HEK293T (cell line): Measurements from ENCODE around the gene SYNJ2BP.
A peak's percentile ranks its signal among the peaks of the same experiment; 100 is the strongest.

Source experiments
- CTCF ChIA-PET: fragments of 350-600 bp; formaldehyde crosslinking; extraction: SDS; loops from one replicate; lab custom pipeline; 2021; ENCODE audit warnings: antibody characterized with exemption, inconsistent platforms; lab: Yijun Ruan, JAX
- POLR2A ChIA-PET: fragments of 350-600 bp; formaldehyde crosslinking; extraction: SDS; loops from one replicate; lab custom pipeline; 2020; ENCODE audit warnings: antibody characterized with exemption, inconsistent platforms; lab: Yijun Ruan, JAX
- DNase-seq: peaks from one replicate; pipeline ENCODE4 v3.0.0; 2012; ENCODE audit warnings: mixed read lengths; ENCODE audit errors: extremely low spot score
- ARNT ChIP-seq: fragments of 450-650 bp; IDR thresholded peaks from 2 replicates; pipeline ENCODE4 v1.6.1; 2017; ENCODE audit warnings: mild to moderate bottlenecking
- BHLHE40 ChIP-seq: fragments of 450-650 bp; IDR thresholded peaks from 2 replicates; pipeline ENCODE4 v1.6.1; 2016; ENCODE audit warnings: mild to moderate bottlenecking, moderate library complexity, borderline replicate concordance
- CTBP1 ChIP-seq: fragments of 450-650 bp; IDR thresholded peaks from 2 replicates; pipeline ENCODE4 v1.6.1; 2016; ENCODE audit warnings: borderline replicate concordance
- ELF4 ChIP-seq: fragments of 450-650 bp; IDR thresholded peaks from 2 replicates; pipeline ENCODE4 v1.6.1; 2017; ENCODE audit warnings: antibody characterized with exemption
- FOXA1 ChIP-seq: fragments of 450-650 bp; IDR thresholded peaks from 2 replicates; pipeline ENCODE4 v1.6.1; 2016; ENCODE audit warnings: mild to moderate bottlenecking
- FOXK2 ChIP-seq: fragments of 450-650 bp; IDR thresholded peaks from 2 replicates; pipeline ENCODE4 v1.6.1; 2016; ENCODE audit warnings: mild to moderate bottlenecking
- FOXM1 ChIP-seq: fragments of 450-650 bp; IDR thresholded peaks from 2 replicates; pipeline ENCODE4 v1.6.1; 2017; ENCODE audit warnings: mild to moderate bottlenecking, borderline replicate concordance
- HDGF ChIP-seq: fragments of 450-650 bp; IDR thresholded peaks from 2 replicates; pipeline ENCODE4 v1.6.1; 2017; ENCODE audit warnings: antibody characterized with exemption, borderline replicate concordance
- L3MBTL2 ChIP-seq: fragments of 450-650 bp; conservative IDR thresholded peaks from 2 replicates; pipeline ENCODE4 v1.6.1; 2016; ENCODE audit warnings: mild to moderate bottlenecking
- LEF1 ChIP-seq: fragments of 450-650 bp; IDR thresholded peaks from 2 replicates; pipeline ENCODE4 v1.6.1; 2017; ENCODE audit warnings: mild to moderate bottlenecking, borderline replicate concordance
- NFRKB ChIP-seq: fragments of 450-650 bp; IDR thresholded peaks from 2 replicates; pipeline ENCODE4 v1.6.1; 2016; ENCODE audit warnings: mild to moderate bottlenecking, moderate library complexity
- SP1 ChIP-seq: fragments of 450-650 bp; IDR thresholded peaks from 2 replicates; pipeline ENCODE4 v1.6.1; 2017
- SUZ12 ChIP-seq: fragments of 450-650 bp; IDR thresholded peaks from 2 replicates; pipeline ENCODE4 v1.6.1; 2016; ENCODE audit warnings: mild to moderate bottlenecking
- TARDBP ChIP-seq: fragments of 450-650 bp; IDR thresholded peaks from 2 replicates; pipeline ENCODE4 v1.6.1; 2016
- ZNF384 ChIP-seq: fragments of 450-650 bp; IDR thresholded peaks from 2 replicates; pipeline ENCODE4 v1.6.1; 2016
- TF ChIP-seq, protein P1 (sequence below): fragments of 450-650 bp; IDR thresholded peaks from 2 replicates; pipeline ENCODE4 v1.6.1; 2016

SYNJ2BP gene, protein sequence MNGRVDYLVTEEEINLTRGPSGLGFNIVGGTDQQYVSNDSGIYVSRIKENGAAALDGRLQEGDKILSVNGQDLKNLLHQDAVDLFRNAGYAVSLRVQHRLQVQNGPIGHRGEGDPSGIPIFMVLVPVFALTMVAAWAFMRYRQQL

DNA sequence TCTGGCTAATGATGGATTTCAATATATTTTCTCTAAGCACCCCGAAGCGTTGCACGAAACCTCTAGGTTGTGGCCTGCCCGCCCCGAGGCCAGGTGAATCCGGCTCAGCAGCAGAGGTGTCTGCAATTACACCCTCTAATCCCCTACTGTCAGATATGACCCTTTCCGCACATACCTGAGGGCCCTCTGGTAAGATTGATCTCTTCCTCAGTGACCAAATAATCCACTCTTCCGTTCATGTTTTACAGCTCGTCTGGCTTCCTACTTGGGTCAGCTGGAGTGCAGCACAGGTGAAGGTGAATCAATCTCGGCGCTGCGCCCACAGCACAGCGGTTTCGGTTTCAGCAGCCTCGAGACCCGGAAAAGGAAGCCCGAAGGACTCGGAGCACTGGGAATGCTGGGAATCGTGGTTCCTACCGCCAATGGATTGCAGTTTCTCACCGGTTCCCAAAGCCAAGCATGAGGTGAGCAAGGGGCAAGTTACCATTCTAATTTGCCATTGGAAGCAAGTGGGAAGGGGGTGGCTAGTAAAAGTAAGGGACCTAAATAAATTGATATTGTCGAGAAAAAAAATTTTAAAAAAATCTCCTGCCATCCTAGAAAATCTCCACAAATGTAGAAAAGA, at the start of gene SYNJ2BP:
SYNJ2BP (minus strand) TSS at position 366 of the 625 bp plus-strand sequence; CDS start at position 239, 127 bp downstream.
- TF ChIP-seq SP1 (no peak), L3MBTL2 (peak; percentile 87)
- peak; percentile 84 for DNase-seq
- ChIA-PET CTCF (interaction anchor here (0.6 kb wide), 1 partner anchor 842 kb away, joined by 3 read pairs; no protein-coding TSS in a partner anchor), POLR2A (interaction anchor here (1.9 kb wide), 1 partner anchor 9 kb away, joined by 4 read pairs; no protein-coding TSS in a partner anchor)

DNA sequence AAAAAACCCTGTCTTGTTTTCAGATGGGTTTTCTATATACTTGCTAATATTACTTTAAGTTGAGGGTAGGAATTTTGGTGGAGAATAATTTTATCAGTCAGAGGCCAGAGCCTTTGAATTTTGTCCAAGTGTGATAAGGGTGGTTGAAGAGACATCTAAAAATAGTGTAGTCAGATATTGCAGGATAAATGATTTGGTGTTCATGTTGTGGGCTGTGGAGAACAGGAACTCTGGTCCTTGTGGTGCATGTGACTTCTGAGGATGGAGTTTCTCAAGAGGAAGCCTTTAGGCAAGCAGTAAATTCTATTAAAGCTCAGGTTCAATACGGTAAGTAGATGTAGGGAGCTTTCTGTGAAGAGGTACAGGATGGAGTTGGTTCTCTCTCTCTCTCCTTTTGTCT, 37.8 kb upstream of the SYNJ2BP start:
- POLR2A ChIA-PET: no interaction called here
- no peak for TF ChIP-seq ELF4
- CTCF ChIA-PET: no interaction called here
- DNase-seq: no peak

DNA sequence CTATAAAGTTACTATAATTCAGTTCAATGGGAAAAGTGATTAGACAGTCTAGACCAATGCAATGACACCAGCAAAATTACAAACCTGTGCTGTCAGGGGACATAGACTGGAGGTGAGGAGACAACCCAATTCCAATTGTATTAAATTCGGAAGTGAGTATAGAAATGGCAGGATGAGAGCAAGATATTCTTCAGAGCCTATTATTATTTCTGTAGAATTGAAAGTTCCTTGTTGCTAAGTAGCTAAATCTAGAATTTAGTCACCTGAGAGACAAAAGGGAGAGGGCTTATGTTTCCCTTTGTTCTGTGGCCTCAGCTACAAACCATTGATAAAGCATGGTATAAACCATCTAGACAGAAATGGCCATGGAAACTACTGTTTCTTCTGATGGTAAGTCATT, 35.0 kb upstream of the SYNJ2BP start, which contains the start of gene ADAM21:
ADAM21 (plus strand) TSS at position 301 of the 400 bp plus-strand sequence. CDS start 5,326 bp downstream, outside the sequence.
- POLR2A ChIA-PET: no interaction called here
- DNase-seq: no peak
- TF ChIP-seq FOXA1 (no peak), BHLHE40 (no peak), ZNF384 (no peak), FOXM1 (no peak), SUZ12 (no peak), NFRKB (no peak), ELF4 (no peak), LEF1 (no peak), SP1 (no peak), L3MBTL2 (no peak), CTBP1 (no peak), ARNT (no peak), HDGF (no peak)
- TF ChIP-seq, protein P1, sequence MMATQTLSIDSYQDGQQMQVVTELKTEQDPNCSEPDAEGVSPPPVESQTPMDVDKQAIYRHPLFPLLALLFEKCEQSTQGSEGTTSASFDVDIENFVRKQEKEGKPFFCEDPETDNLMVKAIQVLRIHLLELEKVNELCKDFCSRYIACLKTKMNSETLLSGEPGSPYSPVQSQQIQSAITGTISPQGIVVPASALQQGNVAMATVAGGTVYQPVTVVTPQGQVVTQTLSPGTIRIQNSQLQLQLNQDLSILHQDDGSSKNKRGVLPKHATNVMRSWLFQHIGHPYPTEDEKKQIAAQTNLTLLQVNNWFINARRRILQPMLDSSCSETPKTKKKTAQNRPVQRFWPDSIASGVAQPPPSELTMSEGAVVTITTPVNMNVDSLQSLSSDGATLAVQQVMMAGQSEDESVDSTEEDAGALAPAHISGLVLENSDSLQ: no peak
- CTCF ChIA-PET: no interaction called here

DNA sequence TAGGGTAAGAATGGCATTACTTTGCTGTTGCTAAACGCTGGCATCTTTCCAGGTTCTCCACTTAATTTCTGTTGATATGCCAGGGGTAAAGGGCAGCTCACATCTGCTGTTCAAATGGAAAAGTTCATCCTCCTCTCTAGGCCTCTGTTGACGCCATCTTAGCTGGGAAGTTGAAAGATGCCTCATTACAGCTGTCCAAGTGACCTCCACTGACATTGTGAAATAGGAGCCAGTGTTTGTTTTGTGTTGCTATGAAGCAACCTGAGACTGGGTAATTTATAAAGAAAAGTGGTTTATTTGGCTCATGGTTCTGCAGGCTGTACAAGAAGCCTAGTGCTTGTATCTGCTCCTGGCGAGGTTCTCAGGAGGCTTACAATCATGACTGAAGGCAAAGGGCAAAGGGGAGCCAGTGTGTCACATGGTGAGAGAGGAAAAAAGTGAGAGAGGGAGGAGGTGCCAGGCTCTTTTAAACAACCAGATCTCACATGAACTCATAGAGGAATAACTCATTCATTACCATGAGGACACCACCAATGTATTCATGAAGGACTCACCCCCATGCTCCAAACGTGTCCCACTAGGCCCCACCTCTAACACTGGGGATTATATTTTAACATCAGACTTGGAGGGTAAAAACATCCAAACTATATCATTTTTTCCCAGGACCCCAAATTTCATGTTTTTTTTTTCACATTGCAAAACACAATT, 31.9 kb upstream of the SYNJ2BP start:
- ChIA-PET POLR2A (no interaction called here), CTCF (no interaction called here)
- TF ChIP-seq CTBP1 (no peak), BHLHE40 (no peak), TARDBP (no peak), ELF4 (no peak), NFRKB (no peak), FOXK2 (no peak), HDGF (no peak), SUZ12 (no peak), L3MBTL2 (no peak), ARNT (no peak), FOXA1 (no peak), ZNF384 (no peak), FOXM1 (no peak), SP1 (no peak), LEF1 (no peak)
- TF ChIP-seq, protein P1: no peak
- no peak for DNase-seq

DNA sequence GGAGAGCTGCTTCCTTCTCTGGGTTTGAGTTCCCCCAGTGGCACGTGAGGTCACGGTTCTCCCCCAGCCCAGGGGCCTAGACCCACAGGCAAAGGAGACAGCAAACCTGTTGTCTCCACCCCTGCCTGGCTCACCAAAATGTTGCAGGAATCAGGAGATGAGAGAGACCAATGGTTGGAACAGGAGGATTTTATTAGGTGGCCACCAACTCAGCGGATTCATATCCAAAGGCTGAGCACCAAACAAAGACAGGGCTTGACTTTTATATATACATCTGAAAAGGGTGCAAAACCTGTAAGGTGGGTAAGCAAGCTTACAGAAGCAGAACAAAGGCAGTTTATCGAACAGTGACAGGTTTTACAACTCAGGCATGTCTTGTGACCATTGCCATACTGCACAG, 25.9 kb upstream of the SYNJ2BP start:
- TF ChIP-seq SUZ12: no peak
- no peak for TF ChIP-seq NFRKB
- TF ChIP-seq LEF1: no peak
- no peak for TF ChIP-seq ARNT
- TF ChIP-seq SP1: no peak
- TF ChIP-seq FOXM1: no peak
- no peak for TF ChIP-seq ELF4
- no peak for TF ChIP-seq FOXA1
- no peak for TF ChIP-seq HDGF
- TF ChIP-seq BHLHE40: no peak
- TF ChIP-seq CTBP1: no peak
- no peak for TF ChIP-seq FOXK2
- TF ChIP-seq TARDBP: no peak
- no peak for TF ChIP-seq L3MBTL2
- TF ChIP-seq ZNF384: no peak
- TF ChIP-seq, protein P1: no peak
- no peak for DNase-seq
- ChIA-PET POLR2A (no interaction called here), CTCF (no interaction called here)

DNA sequence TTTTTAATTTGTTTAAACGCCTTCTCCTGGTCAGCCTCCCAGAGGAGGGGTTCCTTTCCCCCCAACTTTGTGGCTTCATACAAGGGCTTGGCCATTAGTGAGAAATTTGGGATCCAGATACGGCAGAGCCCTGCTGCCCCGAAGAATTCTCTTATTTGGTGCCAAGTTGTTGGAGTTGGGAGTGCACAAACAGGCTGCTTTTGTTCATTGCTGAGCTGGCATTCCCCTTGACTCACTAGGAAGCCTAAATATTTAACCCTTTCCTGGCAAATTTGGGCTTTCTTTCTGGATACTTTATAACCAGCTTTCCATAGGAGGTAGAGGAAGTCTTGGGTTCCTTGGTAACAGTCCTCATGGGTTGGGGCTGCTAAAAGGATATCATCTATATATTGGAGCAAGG, 24.8 kb upstream of the SYNJ2BP start:
- TF ChIP-seq HDGF (no peak), ZNF384 (no peak), CTBP1 (no peak), L3MBTL2 (no peak), LEF1 (no peak), BHLHE40 (no peak), FOXK2 (no peak), ARNT (no peak)
- CTCF ChIA-PET: no interaction called here
- no peak for DNase-seq
- POLR2A ChIA-PET: no interaction called here
